Endothelial cell of umbilical vein (primary cell): ENCODE results near the gene ATF5.

Experiments
- EZH2 ChIP-seq: IDR thresholded peaks from 2 replicates; pipeline ENCODE4 v1.6.1; 2012; ENCODE audit warnings: borderline replicate concordance, low read depth, mild to moderate bottlenecking, moderate library complexity, low read length, inconsistent platforms; ENCODE audit not compliant: severe bottlenecking
- FOS ChIP-seq: IDR thresholded peaks from 2 replicates; pipeline ENCODE4 v1.6.1; 2011; ENCODE audit warnings: mild to moderate bottlenecking, low read length, moderate library complexity, borderline replicate concordance; ENCODE audit not compliant: insufficient read depth
- JUN ChIP-seq: IDR thresholded peaks from 2 replicates; pipeline ENCODE4 v1.6.1; 2011; ENCODE audit warnings: borderline replicate concordance, low read depth; ENCODE audit not compliant: insufficient read length, insufficient read depth
- POLR2A ChIP-seq: IDR thresholded peaks from 2 replicates; pipeline ENCODE4 v1.6.1; 2012; ENCODE audit warnings: low read depth, mild to moderate bottlenecking, control low read depth, low read length
- POLR2AphosphoS5 ChIP-seq: IDR thresholded peaks from 2 replicates; pipeline ENCODE4 v1.6.1; 2012; ENCODE audit warnings: low read depth, mild to moderate bottlenecking, control low read depth, low read length, moderate library complexity; ENCODE audit not compliant: insufficient read depth
- TF ChIP-seq, protein P1 (sequence below), 2 donors: IDR thresholded peaks; 1 replicate in 1 of 2; 2 replicates in 1 of 2; pipeline ENCODE4 v1.5.1; 2011; ENCODE audit warnings: low read length in 2 of 2, mild to moderate bottlenecking in 2 of 2, moderate library complexity in 2 of 2, control low read depth in 1 of 2, inconsistent platforms in 1 of 2, low read depth in 1 of 2; ENCODE audit not compliant: insufficient read depth in 1 of 2; ENCODE audit errors: extremely low read depth in 1 of 2
- TF ChIP-seq, protein P2 (sequence below): IDR thresholded peaks from 2 replicates; pipeline ENCODE4 v1.6.1; 2011; ENCODE audit not compliant: insufficient read depth, insufficient read length

DNA sequence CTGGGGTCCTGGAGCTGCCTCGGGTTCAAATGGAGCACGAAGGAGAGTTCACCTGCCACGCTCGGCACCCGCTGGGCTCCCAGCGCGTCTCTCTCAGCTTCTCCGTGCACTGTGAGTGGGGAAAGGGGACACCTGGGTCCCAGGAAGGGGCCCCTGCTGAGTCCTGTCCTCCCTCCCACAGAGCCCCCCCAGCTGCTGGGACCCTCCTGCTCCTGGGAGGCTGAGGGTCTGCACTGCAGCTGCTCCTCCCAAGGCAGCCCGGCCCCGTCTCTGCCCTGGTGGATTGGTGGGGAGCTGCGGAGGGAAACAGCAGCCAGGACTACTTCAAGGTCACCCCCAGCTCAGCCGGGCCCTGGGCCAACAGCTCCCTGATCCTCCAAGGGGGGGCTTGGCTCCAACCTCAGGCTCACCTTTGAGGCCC is 43.0 kb downstream of the ATF5 start:
- TF ChIP-seq JUN (no peak), EZH2 (no peak), POLR2A (no peak), POLR2AphosphoS5 (no peak), FOS (no peak)
- TF ChIP-seq, protein P1, sequence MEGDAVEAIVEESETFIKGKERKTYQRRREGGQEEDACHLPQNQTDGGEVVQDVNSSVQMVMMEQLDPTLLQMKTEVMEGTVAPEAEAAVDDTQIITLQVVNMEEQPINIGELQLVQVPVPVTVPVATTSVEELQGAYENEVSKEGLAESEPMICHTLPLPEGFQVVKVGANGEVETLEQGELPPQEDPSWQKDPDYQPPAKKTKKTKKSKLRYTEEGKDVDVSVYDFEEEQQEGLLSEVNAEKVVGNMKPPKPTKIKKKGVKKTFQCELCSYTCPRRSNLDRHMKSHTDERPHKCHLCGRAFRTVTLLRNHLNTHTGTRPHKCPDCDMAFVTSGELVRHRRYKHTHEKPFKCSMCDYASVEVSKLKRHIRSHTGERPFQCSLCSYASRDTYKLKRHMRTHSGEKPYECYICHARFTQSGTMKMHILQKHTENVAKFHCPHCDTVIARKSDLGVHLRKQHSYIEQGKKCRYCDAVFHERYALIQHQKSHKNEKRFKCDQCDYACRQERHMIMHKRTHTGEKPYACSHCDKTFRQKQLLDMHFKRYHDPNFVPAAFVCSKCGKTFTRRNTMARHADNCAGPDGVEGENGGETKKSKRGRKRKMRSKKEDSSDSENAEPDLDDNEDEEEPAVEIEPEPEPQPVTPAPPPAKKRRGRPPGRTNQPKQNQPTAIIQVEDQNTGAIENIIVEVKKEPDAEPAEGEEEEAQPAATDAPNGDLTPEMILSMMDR (IDR thresholded peaks at IDR 0.05; ENCODE audit: extremely low read depth in 1 of 2, insufficient read depth in 1 of 2, low read depth in 1 of 2, low read length in 2 of 2) = no peak
- TF ChIP-seq, protein P2, sequence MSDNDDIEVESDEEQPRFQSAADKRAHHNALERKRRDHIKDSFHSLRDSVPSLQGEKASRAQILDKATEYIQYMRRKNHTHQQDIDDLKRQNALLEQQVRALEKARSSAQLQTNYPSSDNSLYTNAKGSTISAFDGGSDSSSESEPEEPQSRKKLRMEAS = no peak
